Measurements from ENCODE around the gene BAHCC1. TPM values are rescaled to one million over a fixed set of nuclear protein-coding genes. Genes with fewer than 3 reads are reported as not detected.

The BAHCC1 gene
- total RNA-seq, 3 donors from 2014 or later, result 7.4 to 17.0 (median 11.7) TPM

GRCh38 chr17:81428948-81429774, 33.9 kb downstream of the BAHCC1 start:
- Histone ChIP-seq H3K36me3 (no peaks in the 10 kb centered on the region), H3K4me1 (peaks cover 15 to 31% of the 10 kb centered on the region in 2 donors), H3K9me3 (no peaks in the 10 kb centered on the region), H3K27me3 (no peaks in the 10 kb centered on the region), H3K4me3 (peak overlapping the region in 2 of 3 donors; percentile 4 to 58), H3K27ac (peak overlapping the region in 1 of 2 donors; percentile 68)
- TF ChIP-seq CTCF (IDR thresholded peaks at IDR 0.05) (no peak), POLR2A (IDR thresholded peaks at IDR 0.05) (no peak), POLR2AphosphoS5 (IDR thresholded peaks at IDR 0.05) (peak; percentile 43 to 72 (median 70))
- DNase-seq (ENCODE audit: low spot score in 2 of 2), result peak; percentile 76 to 91
- intact Hi-C loops (cut with DNase I; ENCODE audit: low total_unique reads), result no loop called here

GRCh38 chr17:81429821-81430551, 34.7 kb downstream of the BAHCC1 start:
- no peaks in the 10 kb centered on the region for H3K9me3 ChIP-seq
- no peak for DNase-seq (ENCODE audit: low spot score in 2 of 2)
- H3K27ac ChIP-seq, result peak overlapping the region in 1 of 2 donors; percentile 68
- H3K4me3 ChIP-seq, result peak overlapping the region in 2 of 3 donors; percentile 4 to 58
- H3K4me1 ChIP-seq, result peaks cover 15 to 31% of the 10 kb centered on the region in 2 donors
- no peaks in the 10 kb centered on the region for H3K27me3 ChIP-seq
- no peak for TF ChIP-seq CTCF (IDR thresholded peaks at IDR 0.05)
- no peak for TF ChIP-seq POLR2AphosphoS5 (IDR thresholded peaks at IDR 0.05)
- TF ChIP-seq POLR2A (IDR thresholded peaks at IDR 0.05), result no peak
- H3K36me3 ChIP-seq, result no peaks in the 10 kb centered on the region
- intact Hi-C loops (cut with DNase I; ENCODE audit: low total_unique reads), result no loop called here

GRCh38 chr17:81431545-81432482, 36.6 kb downstream of the BAHCC1 start:
- H3K27ac ChIP-seq, result no peak overlapping the region
- no peak overlapping the region for H3K4me3 ChIP-seq
- intact Hi-C loops (cut with DNase I; ENCODE audit: low total_unique reads), result no loop called here
- H3K9me3 ChIP-seq, result no peaks in the 10 kb centered on the region
- TF ChIP-seq POLR2AphosphoS5 (IDR thresholded peaks at IDR 0.05) (no peak), CTCF (IDR thresholded peaks at IDR 0.05) (no peak), POLR2A (IDR thresholded peaks at IDR 0.05) (no peak)
- H3K27me3 ChIP-seq, result no peaks in the 10 kb centered on the region
- peaks cover 15 to 31% of the 10 kb centered on the region in 2 donors for H3K4me1 ChIP-seq
- H3K36me3 ChIP-seq, result no peaks in the 10 kb centered on the region
- DNase-seq (ENCODE audit: low spot score in 2 of 2), result no peak

GRCh38 chr17:81432941-81433340, 37.7 kb downstream of the BAHCC1 start:
- H3K4me3 ChIP-seq, result no peak overlapping the region
- no peak for TF ChIP-seq CTCF (IDR thresholded peaks at IDR 0.05)
- no peak for TF ChIP-seq POLR2A (IDR thresholded peaks at IDR 0.05)
- no peak for TF ChIP-seq POLR2AphosphoS5 (IDR thresholded peaks at IDR 0.05)
- H3K9me3 ChIP-seq, result no peaks in the 10 kb centered on the region
- no peak overlapping the region for H3K27ac ChIP-seq
- H3K4me1 ChIP-seq, result peaks cover 20 to 24% of the 10 kb centered on the region in 2 donors
- H3K27me3 ChIP-seq, result no peaks in the 10 kb centered on the region
- intact Hi-C loops (cut with DNase I; ENCODE audit: low total_unique reads), result no loop called here
- no peaks in the 10 kb centered on the region for H3K36me3 ChIP-seq
- DNase-seq (ENCODE audit: low spot score in 2 of 2), result peak in 1 of 2 donors; percentile 69
